Heart right ventricle (tissue), 16 donors: ENCODE results near the gene SPAAR. TPM values are rescaled to one million over a fixed set of nuclear protein-coding genes. Genes with fewer than 3 reads are reported as not detected.

Source experiments
- ATAC-seq, 8 donors: fragments of 200-7000 bp; cut with Tn5 transposase; one replicate each; pipeline ENCODE4 v1.9.1; 2020; ENCODE audit warnings: mild to moderate bottlenecking in 8 of 8, moderate library complexity in 8 of 8, moderate number of reproducible peaks in 1 of 8
- DNase-seq, 2 donors: peaks; one replicate each; pipeline ENCODE4 v3.0.0-alpha.2; 2020
- H3K27ac ChIP-seq, 10 donors: fragments of 200-600 bp; sonication (generic) in 2 of 10; one replicate each; pipeline versions ENCODE4 v1.5.0 to v1.8.0; 2020 to 2022; ENCODE audit warnings: mild to moderate bottlenecking in 3 of 10
- H3K27me3 ChIP-seq, 7 donors: fragments of 200-600 bp; one replicate each; pipeline ENCODE4 v1.8.0; 2021 to 2022; ENCODE audit warnings: mild to moderate bottlenecking in 2 of 7
- H3K36me3 ChIP-seq, 9 donors: fragments of 200-600 bp; sonication (generic) in 1 of 9; one replicate each; pipeline versions ENCODE4 v1.5.0 to v1.8.0; 2020 to 2022; ENCODE audit warnings: mild to moderate bottlenecking in 2 of 9
- H3K4me1 ChIP-seq, 9 donors: fragments of 200-600 bp; sonication (generic) in 1 of 9; one replicate each; pipeline versions ENCODE4 v1.5.0 to v1.8.0; 2020 to 2022; ENCODE audit warnings: mild to moderate bottlenecking in 4 of 9
- H3K4me3 ChIP-seq, 10 donors: fragments of 200-600 bp; sonication (generic) in 2 of 10; one replicate each; pipeline versions ENCODE4 v1.5.0 to v1.8.0; 2020 to 2022; ENCODE audit warnings: mild to moderate bottlenecking in 7 of 10, moderate library complexity in 2 of 10
- H3K9me3 ChIP-seq, 11 donors: fragments of 200-600 bp in 10 of 11; sonication (generic) in 2 of 11; one replicate each; pipeline versions ENCODE4 v1.5.0 to v1.8.0; 2013 to 2022; ENCODE audit warnings: mild to moderate bottlenecking in 2 of 11, control low read depth in 1 of 11, moderate library complexity in 1 of 11
- CTCF ChIP-seq, 9 donors: fragments of 200-600 bp; sonication (generic) in 2 of 9; IDR thresholded peaks; one replicate each; pipeline versions ENCODE4 v1.5.0 to v1.8.0; 2021 to 2022; ENCODE audit warnings: antibody characterized with exemption in 9 of 9, mild to moderate bottlenecking in 5 of 9, moderate library complexity in 1 of 9
- WGBS, 2 donors: extraction: QIAGEN DNeasy Blood & Tissue Kit; methylation state at CpG; one replicate each; pipeline ENCODE4 v1.1.7; 2013; ENCODE audit warnings: inconsistent platforms in 1 of 2; 5-methylcytosine and 5-hydroxymethylcytosine counted together
- intact Hi-C, 10 donors: fragments of 100-400 bp; cut with DNase I; formaldehyde crosslinking; loops; one replicate each; pipeline versions ENCODE4 v1.11.1 to v1.14.2; 2022
- polyA plus RNA-seq, 2 donors: library from polyadenylated mRNA; stranded (reverse); fragments of 200-250 nt; gene quantifications; one replicate each; pipeline ENCODE4 v1.2.3, GENCODE V29; 2013
- total RNA-seq, 10 donors: library from RNA; stranded (reverse); fragmentation: NEBNext Ultra II Directional in 3 of 10; extraction: Animal tissue kit (Norgen Biotek cat#: 25700) in 3 of 10; gene quantifications; one replicate each; pipeline versions ENCODE4 v1.2.1 to v1.2.4, GENCODE V29; 2021 to 2023
- donor health status: Arrhythmogenic right ventricular cardiomyopathy.
- donor health status: ischemic (EF 13 %, LVEDD 7.1; RV severe dilation, severe dysfunction).
- donor health status: healthy with polysubstance abuse.
- donor health status: DM: no; HTN: yes; CAD: no.
- donor health status: DM: no; HTN: no; CAD: no.
- donor health status: ischemic (EF 25% LVEDD 6.9; RV normal size, moderate dysfunction).
- donor health status: ischemic (EF 25% LVEDD 5.7; RV mildly dilated, moderate dysfunction).
- donor health status: healthy.
- donor health status: DM: yes; HTN: yes; CAD: no.
- donor health status: Ischemic cardiomyopathy.
- donor health status: ischemic (EF 35%, LVEDD 5.7; RV mildly dilated, moderate dysfunction).
- donor health status: nonischemic (EF 11% LVEDD 7.7; RV severe dilation, severe dysfunction).
- donor health status: DM: yes; HTN: yes; CAD: no.
- donor health status: PGD.
- donor health status: ischemic (EF 29% LVEDD 5.4; RV normal size, mild dysfunction).
- donor health status: nonischemic (EF 23%, LVEDD 6.1; RV moderate dilation, normal function).

Gene SPAAR
- total and polyA plus RNA-seq, 12 donors, result 2.8 to 20.8 (median 5.6) TPM

- peak overlapping the region; percentile 64 to 90 (median 78) for H3K27ac ChIP-seq
- no peak for TF ChIP-seq CTCF (IDR thresholded peaks at IDR 0.05)
- H3K4me1 ChIP-seq, result peaks cover 16 to 94% (median 58%) of the 10 kb centered on the region in 9 donors
Measured at GRCh38 chr9:35919212-35920008, 10.1 kb downstream of the SPAAR start.

GRCh38 chr9:35920051-35920620 is 10.8 kb downstream of the SPAAR start:
- H3K27ac ChIP-seq, result peak overlapping the region; percentile 64 to 90 (median 78)
- WGBS, 2 donors, result 63 to 69% methylated on average over 4 of the region's 4 CpGs

More at GRCh38 chr9:35919212-35920008, 10.1 kb downstream of the SPAAR start:
- intact Hi-C loops, result no loop called here
- 62 to 69% methylated on average over 3 of the region's 3 CpGs for WGBS, 2 donors
- Histone ChIP-seq H3K4me3 (no peak overlapping the region), H3K9me3 (no peaks in the 10 kb centered on the region), H3K27me3 (no peaks in the 10 kb centered on the region), H3K36me3 (no peaks in the 10 kb centered on the region)
- ATAC-seq, result peak in 2 of 8 donors; percentile 46 to 62
- DNase-seq, result no peak

GRCh38 chr9:35923598-35923926 is 14.3 kb downstream of the SPAAR start:
- Histone ChIP-seq H3K4me1 (peaks cover 2 to 65% (median 39%) of the 10 kb centered on the region in 9 donors), H3K36me3 (no peaks in the 10 kb centered on the region), H3K9me3 (no peaks in the 10 kb centered on the region), H3K27ac (peak overlapping the region in 8 of 10 donors; percentile 41 to 90 (median 62)), H3K4me3 (no peak overlapping the region), H3K27me3 (no peaks in the 10 kb centered on the region)
- intact Hi-C loops, result no loop called here
- ATAC-seq (no peak), DNase-seq (no peak)
- no peak for TF ChIP-seq CTCF (IDR thresholded peaks at IDR 0.05)
- WGBS, 2 donors, result 96 to 97% methylated on average over 1 of the region's 1 CpG

More at GRCh38 chr9:35920051-35920620, 10.8 kb downstream of the SPAAR start:
- TF ChIP-seq CTCF (IDR thresholded peaks at IDR 0.05), result no peak
- H3K27me3 ChIP-seq, result no peaks in the 10 kb centered on the region
- no peaks in the 10 kb centered on the region for H3K9me3 ChIP-seq
- no peak overlapping the region for H3K4me3 ChIP-seq
- intact Hi-C loops, result no loop called here
- H3K4me1 ChIP-seq, result peaks cover 9 to 94% (median 51%) of the 10 kb centered on the region in 9 donors
- H3K36me3 ChIP-seq, result no peaks in the 10 kb centered on the region
- ATAC-seq (peak in 6 of 8 donors; percentile 12 to 38 (median 26)), DNase-seq (no peak)

- Histone ChIP-seq H3K36me3 (no peaks in the 10 kb centered on the region), H3K27ac (peak overlapping the region in 9 of 10 donors; percentile 20 to 90 (median 58)), H3K4me1 (peaks cover 0 to 65% (median 35%) of the 10 kb centered on the region in 9 donors), H3K27me3 (no peaks in the 10 kb centered on the region), H3K4me3 (no peak overlapping the region), H3K9me3 (no peaks in the 10 kb centered on the region)
- TF ChIP-seq CTCF (IDR thresholded peaks at IDR 0.05), result no peak
- 65 to 78% methylated on average over 9 of the region's 9 CpGs for WGBS, 2 donors
- ATAC-seq (peak; percentile 44 to 84 (median 58)), DNase-seq (no peak)
- intact Hi-C loops, result no loop called here
Measured at GRCh38 chr9:35923927-35924763, 14.9 kb downstream of the SPAAR start.
